ENCODE measurements around the gene SFPQ. TPM values are rescaled to one million over a fixed set of nuclear protein-coding genes. Genes with fewer than 3 reads are reported as not detected.
"Not testable (repeated sequence)": the region's sequence is repeated elsewhere in the genome, so short reads cannot be mapped to it uniquely, and the experiment has no call there.

SFPQ gene, protein sequence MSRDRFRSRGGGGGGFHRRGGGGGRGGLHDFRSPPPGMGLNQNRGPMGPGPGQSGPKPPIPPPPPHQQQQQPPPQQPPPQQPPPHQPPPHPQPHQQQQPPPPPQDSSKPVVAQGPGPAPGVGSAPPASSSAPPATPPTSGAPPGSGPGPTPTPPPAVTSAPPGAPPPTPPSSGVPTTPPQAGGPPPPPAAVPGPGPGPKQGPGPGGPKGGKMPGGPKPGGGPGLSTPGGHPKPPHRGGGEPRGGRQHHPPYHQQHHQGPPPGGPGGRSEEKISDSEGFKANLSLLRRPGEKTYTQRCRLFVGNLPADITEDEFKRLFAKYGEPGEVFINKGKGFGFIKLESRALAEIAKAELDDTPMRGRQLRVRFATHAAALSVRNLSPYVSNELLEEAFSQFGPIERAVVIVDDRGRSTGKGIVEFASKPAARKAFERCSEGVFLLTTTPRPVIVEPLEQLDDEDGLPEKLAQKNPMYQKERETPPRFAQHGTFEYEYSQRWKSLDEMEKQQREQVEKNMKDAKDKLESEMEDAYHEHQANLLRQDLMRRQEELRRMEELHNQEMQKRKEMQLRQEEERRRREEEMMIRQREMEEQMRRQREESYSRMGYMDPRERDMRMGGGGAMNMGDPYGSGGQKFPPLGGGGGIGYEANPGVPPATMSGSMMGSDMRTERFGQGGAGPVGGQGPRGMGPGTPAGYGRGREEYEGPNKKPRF
- total RNA-seq (2021) (191 and 299 TPM in 2 replicates), Bru-seq, nascent RNA (percentile 100 among the genes with signal in this experiment), BruChase-seq, experiment 1, labeled RNA remaining after a 2-hour chase (percentile 100 among the genes with signal in this experiment), BruChase-seq, experiment 2, labeled RNA remaining after a 6-hour chase (percentile 100 among the genes with signal in this experiment)
- long read RNA-seq, transcript SFPQ-205 (3 exons, 2,835 nt) = minor isoform, 9 of 132 reads
- long read RNA-seq, transcript SFPQ-201 (10 exons, 3,747 nt) = major isoform, 57 of 132 reads
- long read RNA-seq, partial matches to known transcripts = 44 of 132 reads
- long read RNA-seq, other reads (novel, unspliced or antisense) = 17 of 132 reads

DNA sequence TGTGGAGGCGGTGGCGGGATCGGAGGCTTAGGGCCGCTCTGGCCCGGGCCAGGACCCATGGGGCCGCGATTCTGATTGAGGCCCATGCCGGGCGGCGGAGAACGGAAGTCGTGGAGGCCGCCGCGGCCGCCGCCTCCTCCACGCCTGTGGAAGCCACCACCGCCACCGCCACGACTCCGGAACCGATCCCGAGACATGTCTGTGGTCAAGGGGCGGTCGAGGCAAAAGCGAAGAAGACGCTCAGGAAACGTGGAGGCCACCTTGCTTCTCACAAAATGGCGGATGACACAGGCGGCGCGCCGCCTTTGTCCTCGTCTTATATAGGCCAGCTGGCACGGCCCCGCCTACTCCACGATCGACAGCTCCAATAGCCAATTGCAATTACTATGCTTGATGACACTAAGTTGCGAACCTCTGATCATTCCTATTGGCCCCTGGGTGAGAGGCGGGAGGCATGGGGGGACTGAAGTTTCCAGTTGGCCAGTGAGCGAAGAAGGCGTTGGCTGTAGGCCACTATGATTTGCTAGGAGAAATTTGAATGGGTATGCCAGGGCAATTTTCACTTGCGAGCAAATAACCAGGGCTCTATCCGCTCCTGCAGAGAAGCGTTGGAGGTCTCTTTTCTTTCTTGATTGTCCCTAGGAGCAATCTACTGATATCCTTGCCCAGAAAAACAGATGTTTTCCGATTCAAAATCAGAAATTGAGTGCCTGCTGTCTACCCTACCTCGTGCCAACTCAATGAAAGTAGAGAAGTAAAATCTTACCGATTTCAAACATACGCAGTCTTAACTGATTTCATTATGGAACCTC, at the start of gene SFPQ:
Gene SFPQ (minus strand): TSS at position 293 of the 812 bp plus-strand sequence. CDS start 96 bp downstream, at position 197.
- peak within 1 kb of the TSS; percentile 83 for H2AFZ ChIP-seq
- intact Hi-C loops (cut with micrococcal nuclease; ENCODE audit: unreplicated experiment) = loop anchor here (2.0 to 5.0 kb wide), 4 partner anchors 76 to 364 kb away; partner anchors contain the start of genes KIAA0319L, NCDN, ZMYM4 and ZMYM6
- CTCF ChIA-PET = no interaction called here

DNA sequence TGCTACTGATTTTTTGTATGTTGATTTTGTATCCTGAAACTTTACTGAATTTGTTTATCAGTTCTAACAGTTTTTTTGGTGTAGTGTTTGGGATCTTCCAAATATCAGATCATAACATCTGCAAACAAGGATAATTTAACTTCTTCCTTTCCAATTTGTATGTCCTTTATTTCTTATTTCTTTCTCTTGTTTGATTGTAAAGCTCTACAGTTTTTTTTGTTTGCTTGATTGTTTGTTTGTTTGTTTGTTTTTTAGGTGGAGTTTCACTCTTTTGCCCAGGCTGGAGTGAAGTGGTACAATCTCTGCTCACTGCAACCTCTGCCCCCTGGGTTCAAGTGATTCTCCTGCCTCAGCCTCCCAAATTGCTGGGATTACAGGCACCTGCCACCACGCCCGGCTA, 43.8 kb upstream of the SFPQ start:
- POLR2A ChIA-PET (ENCODE audit: unreplicated experiment) = interaction anchor here (0.7 kb wide), 1 partner anchor 645 kb away, joined by 19 read pairs; no protein-coding TSS in a partner anchor
- DNase-seq = not testable (repeated sequence)
- 0 out of 2 replicates have a peak overlapping the region, but pooled peaks have one; percentile 1 for H2AFZ ChIP-seq

More for the DNA sequence above, at the start of gene SFPQ:
- DNase-seq = peak; percentile 96 to 99
- no peaks in the 10 kb centered on the region for H3K9me2 ChIP-seq (ENCODE audit: insufficient read depth)
- TF ChIP-seq EZH2 (IDR thresholded peaks at IDR 0.05; ENCODE audit: low read depth) = no peak
- TF ChIP-seq, protein P1, sequence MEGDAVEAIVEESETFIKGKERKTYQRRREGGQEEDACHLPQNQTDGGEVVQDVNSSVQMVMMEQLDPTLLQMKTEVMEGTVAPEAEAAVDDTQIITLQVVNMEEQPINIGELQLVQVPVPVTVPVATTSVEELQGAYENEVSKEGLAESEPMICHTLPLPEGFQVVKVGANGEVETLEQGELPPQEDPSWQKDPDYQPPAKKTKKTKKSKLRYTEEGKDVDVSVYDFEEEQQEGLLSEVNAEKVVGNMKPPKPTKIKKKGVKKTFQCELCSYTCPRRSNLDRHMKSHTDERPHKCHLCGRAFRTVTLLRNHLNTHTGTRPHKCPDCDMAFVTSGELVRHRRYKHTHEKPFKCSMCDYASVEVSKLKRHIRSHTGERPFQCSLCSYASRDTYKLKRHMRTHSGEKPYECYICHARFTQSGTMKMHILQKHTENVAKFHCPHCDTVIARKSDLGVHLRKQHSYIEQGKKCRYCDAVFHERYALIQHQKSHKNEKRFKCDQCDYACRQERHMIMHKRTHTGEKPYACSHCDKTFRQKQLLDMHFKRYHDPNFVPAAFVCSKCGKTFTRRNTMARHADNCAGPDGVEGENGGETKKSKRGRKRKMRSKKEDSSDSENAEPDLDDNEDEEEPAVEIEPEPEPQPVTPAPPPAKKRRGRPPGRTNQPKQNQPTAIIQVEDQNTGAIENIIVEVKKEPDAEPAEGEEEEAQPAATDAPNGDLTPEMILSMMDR (conservative IDR thresholded peaks at IDR 0.05) = no peak
- H3K27ac ChIP-seq = peak within 1 kb of the TSS; percentile 72
- peaks cover 49% of the 10 kb centered on the region for H3K79me2 ChIP-seq (ENCODE audit: low read depth)
- H3K9me3 ChIP-seq (ENCODE audit: insufficient read depth, low read depth) = no peaks in the 10 kb centered on the region
- no peaks in the 10 kb centered on the region for H3K27me3 ChIP-seq (ENCODE audit: insufficient read depth, low read depth)
- peaks cover 21% of the 10 kb centered on the region for H3K4me1 ChIP-seq (replicated peaks; ENCODE audit: insufficient read depth)
- H3K4me3 ChIP-seq = peak within 1 kb of the TSS; percentile 98
- H3K36me3 ChIP-seq (ENCODE audit: low read depth) = peaks cover 35% of the 10 kb centered on the region
- H4K20me1 ChIP-seq (ENCODE audit: insufficient read depth) = peaks cover 38% of the 10 kb centered on the region
- H3K4me2 ChIP-seq = peak within 1 kb of the TSS; percentile 97
- POLR2A ChIA-PET (ENCODE audit: unreplicated experiment) = interaction anchor here (0.5 to 0.9 kb wide), 11 partner anchors 35 to 344 kb away, joined by 3 to 7 read pairs (median 4); no protein-coding TSS in a partner anchor
- H3F3A ChIP-seq (ENCODE audit: insufficient read depth, low read depth) = peaks cover 45% of the 10 kb centered on the region
- TSS peak; percentile 84 for BruUV-seq (replicated peaks)

DNA sequence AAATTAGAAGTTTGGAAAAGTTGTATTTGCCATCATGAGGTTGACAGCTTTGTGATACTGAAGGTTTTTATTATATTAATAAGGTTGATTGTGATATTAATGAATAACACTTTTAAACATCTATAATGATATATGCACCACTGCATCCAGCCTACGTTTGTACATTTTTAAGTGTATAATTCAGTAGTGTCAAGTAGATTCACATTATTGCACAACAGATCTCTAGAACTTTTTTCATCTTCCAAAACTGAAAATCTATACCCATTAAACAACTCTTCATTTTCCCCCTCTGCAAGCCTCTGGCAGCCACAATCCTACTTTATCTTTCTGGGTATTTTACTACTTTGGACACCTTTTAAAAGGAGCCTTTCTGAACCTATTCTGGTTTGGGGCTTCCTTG, 38.3 kb upstream of the SFPQ start:
- no peaks in the 10 kb centered on the region; the same call in 1 of the 2 replicates for H3F3A ChIP-seq (ENCODE audit: insufficient read depth, low read depth)
- intact Hi-C loops (cut with micrococcal nuclease; ENCODE audit: unreplicated experiment) = no loop called here
- no peaks in the 10 kb centered on the region for H4K20me1 ChIP-seq (ENCODE audit: insufficient read depth)
- H3K27me3 ChIP-seq (ENCODE audit: insufficient read depth, low read depth) = no peaks in the 10 kb centered on the region
- no peak overlapping the region for H3K27ac ChIP-seq
- POLR2A ChIA-PET (ENCODE audit: unreplicated experiment) = interaction anchor here (0.7 kb wide), 1 partner anchor 33 kb away, joined by 3 read pairs; no protein-coding TSS in a partner anchor
- no peaks in the 10 kb centered on the region for H3K9me3 ChIP-seq (ENCODE audit: insufficient read depth, low read depth)
- H3K4me1 ChIP-seq (replicated peaks; ENCODE audit: insufficient read depth) = no peaks in the 10 kb centered on the region
- H3K36me3 ChIP-seq (ENCODE audit: low read depth) = no peaks in the 10 kb centered on the region
- no peak overlapping the region for H3K4me3 ChIP-seq
- H3K4me2 ChIP-seq = no peak overlapping the region
- H3K79me2 ChIP-seq (ENCODE audit: low read depth) = no peaks in the 10 kb centered on the region
- DNase-seq = no peak
- BruUV-seq (replicated peaks) = no TSS peak
- CTCF ChIA-PET = interaction anchor here (0.6 kb wide), 1 partner anchor 337 kb away, joined by 3 read pairs; no protein-coding TSS in a partner anchor
- H2AFZ ChIP-seq = no peak overlapping the region
- no peaks in the 10 kb centered on the region for H3K9me2 ChIP-seq (ENCODE audit: insufficient read depth)
- TF ChIP-seq, protein P1 (conservative IDR thresholded peaks at IDR 0.05) = no peak
- TF ChIP-seq EZH2 (IDR thresholded peaks at IDR 0.05; ENCODE audit: low read depth) = no peak

More for the DNA sequence above, 43.8 kb upstream of the SFPQ start:
- H3K9me2 ChIP-seq (ENCODE audit: insufficient read depth); intact Hi-C loops (cut with micrococcal nuclease; ENCODE audit: unreplicated experiment); H3K27me3 ChIP-seq (ENCODE audit: insufficient read depth, low read depth); H3K4me1 ChIP-seq (replicated peaks; ENCODE audit: insufficient read depth); H3K79me2 ChIP-seq (ENCODE audit: low read depth); CTCF ChIA-PET; H3K27ac ChIP-seq; H3K4me3 ChIP-seq; H4K20me1 ChIP-seq (ENCODE audit: insufficient read depth); BruUV-seq (replicated peaks); H3K36me3 ChIP-seq (ENCODE audit: low read depth); H3K9me3 ChIP-seq (ENCODE audit: insufficient read depth, low read depth); H3K4me2 ChIP-seq; H3F3A ChIP-seq (ENCODE audit: insufficient read depth, low read depth): not testable (repeated sequence)
